WTC11 (cell line): ENCODE data around the gene SLC37A3. TPM values are rescaled to one million over a fixed set of nuclear protein-coding genes. Genes with fewer than 3 reads are reported as not detected.

Source experiments
- ATAC-seq: fragments of 200-7000 bp; cut with Tn5 transposase; 2 replicates; pipeline ENCODE4 v1.10.0; 2021; ENCODE audit warnings: mild to moderate bottlenecking, moderate library complexity
- CTCF ChIA-PET: fragments of 300-600 bp; sonication (Branson Sonifier 250); formaldehyde crosslinking; loops from one replicate; lab custom pipeline; 2021; ENCODE audit warnings: antibody characterized with exemption; lab: Charles Lee
- POLR2A ChIA-PET: fragments of 350-600 bp; sonication (Branson Sonifier 250); formaldehyde crosslinking; loops from one replicate; lab custom pipeline; 2021; ENCODE audit warnings: antibody characterized with exemption; lab: Charles Lee
- DNase-seq: peaks from one replicate; pipeline ENCODE4 v3.0.0; 2021; ENCODE audit warnings: low spot score
- H3K27ac Mint-ChIP-seq: 2 replicates; pipeline ENCODE4 v1.8.0; 2021; ENCODE audit warnings: mixed read lengths
- H3K27me3 Mint-ChIP-seq: 2 replicates; pipeline ENCODE4 v1.8.0; 2021; ENCODE audit warnings: low read depth, mild to moderate bottlenecking, moderate library complexity, mixed read lengths
- H3K36me3 Mint-ChIP-seq: 2 replicates; pipeline ENCODE4 v1.8.0; 2021; ENCODE audit warnings: mixed read lengths
- H3K4me1 Mint-ChIP-seq: 2 replicates; pipeline ENCODE4 v1.8.0; 2022; ENCODE audit warnings: mixed read lengths
- H3K4me3 Mint-ChIP-seq: 2 replicates; pipeline ENCODE4 v1.8.0; 2021; ENCODE audit warnings: mild to moderate bottlenecking, moderate library complexity, mixed read lengths
- H3K9me3 Mint-ChIP-seq: 2 replicates; pipeline ENCODE4 v1.8.0; 2021; ENCODE audit warnings: mixed read lengths
- ATF1 ChIP-seq: sonication (generic); formaldehyde crosslinking; IDR thresholded peaks from 2 replicates; pipeline ENCODE4 v1.8.1; 2023; ENCODE audit warnings: mild to moderate bottlenecking, moderate library complexity, missing genetic modification reagents
- CBFB ChIP-seq: sonication (generic); formaldehyde crosslinking; IDR thresholded peaks from 2 replicates; pipeline ENCODE4 v1.8.1; 2022; ENCODE audit warnings: mild to moderate bottlenecking, low read depth, missing genetic modification reagents
- CDX4 ChIP-seq: fragments of 250-450 bp; sonication (Bioruptor Pico); IDR thresholded peaks from 2 replicates; pipeline ENCODE4 v1.9.0; 2021; ENCODE audit warnings: moderate library complexity, mild to moderate bottlenecking, inconsistent platforms, borderline replicate concordance
- E2F1 ChIP-seq: sonication (generic); formaldehyde crosslinking; IDR thresholded peaks from 2 replicates; pipeline ENCODE4 v1.8.0; 2022; ENCODE audit warnings: mild to moderate bottlenecking, missing genetic modification reagents
- FOXP1 ChIP-seq: sonication (generic); formaldehyde crosslinking; IDR thresholded peaks from 2 replicates; pipeline ENCODE4 v1.8.0; 2022; ENCODE audit warnings: missing genetic modification reagents, mild to moderate bottlenecking, moderate library complexity, borderline replicate concordance
- FOXP4 ChIP-seq: sonication (generic); formaldehyde crosslinking; IDR thresholded peaks from 2 replicates; pipeline ENCODE4 v1.8.0; 2022; ENCODE audit warnings: mild to moderate bottlenecking, missing genetic modification reagents
- GABPB1 ChIP-seq: sonication (generic); formaldehyde crosslinking; IDR thresholded peaks from 2 replicates; pipeline ENCODE4 v1.8.1; 2023; ENCODE audit warnings: mild to moderate bottlenecking, missing genetic modification reagents
- HMGA2 ChIP-seq: fragments of 250-450 bp; sonication (Bioruptor Pico); IDR thresholded peaks from 2 replicates; pipeline ENCODE4 v1.4.0; 2021; ENCODE audit warnings: mild to moderate bottlenecking, moderate library complexity
- HMGXB4 ChIP-seq: sonication (generic); formaldehyde crosslinking; IDR thresholded peaks from 2 replicates; pipeline ENCODE4 v1.8.1; 2023; ENCODE audit warnings: mild to moderate bottlenecking, moderate library complexity, missing genetic modification reagents
- KAT7 ChIP-seq: sonication (generic); formaldehyde crosslinking; IDR thresholded peaks from 2 replicates; pipeline ENCODE4 v1.8.1; 2023; ENCODE audit warnings: missing genetic modification reagents, mild to moderate bottlenecking, borderline replicate concordance
- MYBL2 ChIP-seq: sonication (generic); formaldehyde crosslinking; IDR thresholded peaks from 2 replicates; pipeline ENCODE4 v1.8.1; 2023; ENCODE audit warnings: mild to moderate bottlenecking, moderate library complexity, missing genetic modification reagents
- NR2C2 ChIP-seq: sonication (generic); formaldehyde crosslinking; IDR thresholded peaks from 2 replicates; pipeline ENCODE4 v1.8.0; 2022; ENCODE audit warnings: mild to moderate bottlenecking, missing genetic modification reagents
- PRDM15 ChIP-seq: sonication (generic); formaldehyde crosslinking; IDR thresholded peaks from 2 replicates; pipeline ENCODE4 v1.8.0; 2022; ENCODE audit warnings: missing genetic modification reagents
- TEAD1 ChIP-seq: sonication (generic); formaldehyde crosslinking; IDR thresholded peaks from 2 replicates; pipeline ENCODE4 v1.8.0; 2022; ENCODE audit warnings: mild to moderate bottlenecking, missing genetic modification reagents
- ZNF232 ChIP-seq: sonication (generic); formaldehyde crosslinking; IDR thresholded peaks from 2 replicates; pipeline ENCODE4 v1.8.0; 2022; ENCODE audit warnings: mild to moderate bottlenecking, missing genetic modification reagents
- ZNF281 ChIP-seq: sonication (generic); formaldehyde crosslinking; IDR thresholded peaks from 2 replicates; pipeline ENCODE4 v1.8.0; 2023; ENCODE audit warnings: mild to moderate bottlenecking, missing genetic modification reagents
- ZNF317 ChIP-seq: sonication (generic); formaldehyde crosslinking; IDR thresholded peaks from 2 replicates; pipeline ENCODE4 v1.8.1; 2023; ENCODE audit warnings: low read depth, mild to moderate bottlenecking, moderate library complexity, missing genetic modification reagents, borderline replicate concordance
- ZNF512 ChIP-seq: sonication (generic); formaldehyde crosslinking; IDR thresholded peaks from 2 replicates; pipeline ENCODE4 v1.8.1; 2022; ENCODE audit warnings: missing genetic modification reagents, borderline replicate concordance
- total RNA-seq: library from RNA; stranded (reverse); gene quantifications from 3 replicates; pipeline ENCODE4 v1.2.3, GENCODE V29; 2021

Gene SLC37A3
- total RNA-seq, 1 experiment from 2014 or later, result 54.8 TPM

- no peaks in the 10 kb centered on the region for H3K27me3 Mint-ChIP-seq
- POLR2A ChIA-PET, result no interaction called here
- H3K27ac Mint-ChIP-seq, result no peak overlapping the region
- H3K9me3 Mint-ChIP-seq, result no peaks in the 10 kb centered on the region
- no peak overlapping the region for H3K4me3 Mint-ChIP-seq
- DNase-seq, result no peak
- peaks cover 50% of the 10 kb centered on the region for H3K36me3 Mint-ChIP-seq
- H3K4me1 Mint-ChIP-seq, result no peaks in the 10 kb centered on the region
- no peak for ATAC-seq
- CTCF ChIA-PET, result interaction anchor here (0.7 to 1.1 kb wide), 2 partner anchors 34 to 68 kb away, joined by 3 read pairs; no protein-coding TSS in a partner anchor
- no peak for TF ChIP-seq ZNF317
- no peak for TF ChIP-seq ZNF281 (CRISPR knock-in tag)
- TF ChIP-seq HMGA2, result no peak
- TF ChIP-seq CBFB, result no peak
- no peak for TF ChIP-seq ZNF512 (CRISPR knock-in tag)
- TF ChIP-seq TEAD1 (CRISPR knock-in tag), result no peak
- TF ChIP-seq FOXP1 (CRISPR knock-in tag), result no peak
- no peak for TF ChIP-seq NR2C2 (CRISPR knock-in tag)
- no peak for TF ChIP-seq ZNF232 (CRISPR knock-in tag)
- no peak for TF ChIP-seq HMGXB4
- TF ChIP-seq GABPB1, result no peak
- no peak for TF ChIP-seq FOXP4 (CRISPR knock-in tag)
- no peak for TF ChIP-seq MYBL2
- TF ChIP-seq ATF1, result no peak
- TF ChIP-seq CDX4 (CRISPR knock-in tag), result no peak
- TF ChIP-seq E2F1 (CRISPR knock-in tag), result no peak
- no peak for TF ChIP-seq KAT7 (CRISPR knock-in tag)
- TF ChIP-seq PRDM15, result no peak
These were observed 22.2 kb downstream of the SLC37A3 start for GRCh38 chr7:140375892-140376730.
